HepG2 (cell line): ENCODE data around the gene STIM2. TPM values are rescaled to one million over a fixed set of nuclear protein-coding genes. Genes with fewer than 3 reads are reported as not detected.
A peak's percentile ranks its signal among the peaks of the same experiment; 100 is the strongest.

Experiments
- ATAC-seq: fragments of 200-7000 bp; cut with Tn5 transposase; 3 replicates; pipeline ENCODE4 v1.9.1; 2020; ENCODE audit warnings: mild to moderate bottlenecking, moderate library complexity
- BruUV-seq: library from RNA; stranded (reverse); fragments of 400-500 nt; replicated peaks from 2 replicates; lab custom pipeline; 2021; lab: Mats Ljungman, UMichigan
- CTCF ChIA-PET: fragments of 300-600 bp; formaldehyde crosslinking; extraction: SDS; loops from one replicate; lab custom pipeline; 2021; ENCODE audit warnings: low total read pairs, inconsistent platforms, low intra/inter-chr PET ratio; lab: Yijun Ruan, JAX
- POLR2A ChIA-PET: fragments of 350-600 bp; sonication (Branson Sonifier 250); formaldehyde crosslinking; loops from one replicate; lab custom pipeline; 2020; ENCODE audit warnings: antibody characterized with exemption, inconsistent platforms; lab: Yijun Ruan, JAX
- DNase-seq: peaks from one replicate; pipeline ENCODE4 v3.0.0-alpha.2; 2015; ENCODE audit warnings: low spot score
- FAIRE-seq: peaks from 3 replicates; lab custom pipeline; 2011; peaks lifted over from hg19 to GRCh38; lab: Jason Lieb, UNC
- H2AFZ ChIP-seq: one replicate; pipeline ENCODE4 v1.6.1; 2011; ENCODE audit warnings: low read length, inconsistent platforms
- H3K27ac ChIP-seq: fragments of 300-600 bp; 3 replicates; pipeline ENCODE4 v1.8.0; 2011; ENCODE audit warnings: mixed run types, mild to moderate bottlenecking, mixed read lengths, low read length, inconsistent platforms; ENCODE audit not compliant: insufficient read depth; ENCODE audit errors: extremely low read length
- H3K27me3 ChIP-seq, 2 experiments: fragments of 200-600 bp in 1 of 2; 2 replicates in 1 of 2; 3 replicates in 1 of 2; pipeline versions ENCODE4 v1.6.0 to v1.8.0; 2011; ENCODE audit warnings: low read length in 2 of 2, mild to moderate bottlenecking in 2 of 2, moderate library complexity in 2 of 2, inconsistent platforms in 1 of 2; ENCODE audit not compliant: insufficient read depth in 2 of 2, control insufficient read depth in 1 of 2
- H3K36me3 ChIP-seq, 2 experiments: fragments of 200-600 bp in 1 of 2; replicated peaks in 1 of 2; 2 replicates in 1 of 2; 3 replicates in 1 of 2; pipeline versions ENCODE4 v1.5.1 to v1.8.0; 2011; ENCODE audit warnings: low read length in 2 of 2, inconsistent platforms in 1 of 2; ENCODE audit not compliant: insufficient read depth in 2 of 2, control insufficient read depth in 1 of 2
- H3K4me1 ChIP-seq: 2 replicates; pipeline ENCODE4 v1.5.1; 2012; ENCODE audit warnings: low read length, inconsistent platforms; ENCODE audit not compliant: insufficient read depth
- H3K4me2 ChIP-seq: 2 replicates; pipeline ENCODE4 v1.6.0; 2011; ENCODE audit warnings: low read depth, low read length, inconsistent platforms
- H3K4me3 ChIP-seq, 3 experiments: fragments of 200-600 bp in 1 of 3; sonication (generic), shearing (Covaris generic) in 1 of 3; replicated peaks in 1 of 3; 2 replicates each; pipeline ENCODE4 v1.5.1; 2011 to 2016; ENCODE audit warnings: low read length in 3 of 3, inconsistent platforms in 2 of 3, low read depth in 2 of 3, mild to moderate bottlenecking in 2 of 3, control low read depth in 1 of 3, mixed read lengths in 1 of 3; ENCODE audit not compliant: insufficient read depth in 1 of 3
- H3K79me2 ChIP-seq: one replicate; pipeline ENCODE4 v1.6.1; 2011; ENCODE audit warnings: low read length, inconsistent platforms; ENCODE audit not compliant: insufficient read depth
- H3K9ac ChIP-seq: 2 replicates; pipeline ENCODE4 v1.6.0; 2011; ENCODE audit warnings: mild to moderate bottlenecking, low read depth, low read length, inconsistent platforms; ENCODE audit not compliant: insufficient read depth
- H3K9me3 ChIP-seq: 2 replicates; pipeline ENCODE4 v1.5.1; 2012; ENCODE audit warnings: mild to moderate bottlenecking, low read length
- H4K20me1 ChIP-seq: 2 replicates; pipeline ENCODE4 v1.6.0; 2011; ENCODE audit warnings: inconsistent platforms, mild to moderate bottlenecking, low read length, moderate library complexity; ENCODE audit not compliant: insufficient read depth
- ATF7 ChIP-seq, 2 experiments: fragments of 450-650 bp in 1 of 2; sonication (generic) in 1 of 2; formaldehyde crosslinking in 1 of 2; IDR thresholded peaks; 2 replicates each; pipeline versions ENCODE4 v1.4.0 to v1.6.1; 2016 to 2020; ENCODE audit warnings: antibody characterized with exemption in 1 of 2, mild to moderate bottlenecking in 1 of 2, missing genetic modification reagents in 1 of 2
- HHEX ChIP-seq: IDR thresholded peaks from 2 replicates; pipeline ENCODE4 v1.6.1; 2016; ENCODE audit warnings: control low read depth
- MBNL3 ChIP-seq: fragments of 250-450 bp; sonication (Bioruptor Pico); conservative IDR thresholded peaks from 2 replicates; pipeline ENCODE4 v1.8.0; 2022; ENCODE audit warnings: mild to moderate bottlenecking, inconsistent platforms
- ONECUT2 ChIP-seq: sonication (generic); formaldehyde crosslinking; IDR thresholded peaks from 2 replicates; pipeline ENCODE4 v1.4.0; 2020; ENCODE audit warnings: missing genetic modification reagents
- TCF7L2 ChIP-seq: IDR thresholded peaks from 2 replicates; pipeline ENCODE4 v1.6.1; 2011; ENCODE audit warnings: mild to moderate bottlenecking, low read depth, low read length, moderate library complexity
- TSC22D2 ChIP-seq: sonication (generic); formaldehyde crosslinking; IDR thresholded peaks from 2 replicates; pipeline ENCODE4 v1.5.1; 2020; ENCODE audit warnings: missing genetic modification reagents, mild to moderate bottlenecking, borderline replicate concordance
- ZNF337 ChIP-seq: sonication (generic); formaldehyde crosslinking; IDR thresholded peaks from 2 replicates; pipeline ENCODE4 v1.5.1; 2020; ENCODE audit warnings: missing genetic modification reagents, low read depth, mild to moderate bottlenecking, borderline replicate concordance
- ZNF468 ChIP-seq: sonication (generic); formaldehyde crosslinking; IDR thresholded peaks from 2 replicates; pipeline ENCODE4 v1.8.0; 2022; ENCODE audit warnings: mild to moderate bottlenecking, moderate library complexity, missing genetic modification reagents
- ZNF572 ChIP-seq: sonication (generic); formaldehyde crosslinking; IDR thresholded peaks from 2 replicates; pipeline ENCODE4 v1.5.1; 2020; ENCODE audit warnings: mild to moderate bottlenecking, missing genetic modification reagents
- ZNF879 ChIP-seq: sonication (generic); formaldehyde crosslinking; IDR thresholded peaks from 2 replicates; pipeline ENCODE4 v1.8.1; 2023; ENCODE audit warnings: missing genetic modification reagents
- WGBS: methylation state at CpG from one replicate; pipeline ENCODE4 v1.1.6; 2017; ENCODE audit warnings: low lambda C conversion rate; 5-methylcytosine and 5-hydroxymethylcytosine counted together
- in situ Hi-C: cut with HindIII; loops from 2 replicates; pipeline ENCODE4 v1.10.0; 2017; ENCODE audit warnings: low pct_unique_long_range_greater_than_20kb; ENCODE audit not compliant: extremely low pct_ligation_motif_present
- intact Hi-C: fragments of 100-400 bp; cut with micrococcal nuclease; formaldehyde crosslinking; loops from one replicate; pipeline ENCODE4 v1.10.0; 2022; ENCODE audit not compliant: unreplicated experiment
- polyA plus RNA-seq, 8 experiments: library from polyadenylated mRNA; depleted of rRNA in 3 of 8; stranded (reverse) in 7 of 8; unstranded in 1 of 8; fragments of >200 nt; fragmentation: Illumina TruSeq in 4 of 8; extraction: Trizol in 4 of 8; gene quantifications; 2 replicates each; pipeline versions ENCODE4 v1.2.1 to v1.2.3, GENCODE V29; 2011 to 2016; ENCODE audit warnings: low read depth in 4 of 8, missing spikeins in 1 of 8, mixed read lengths in 1 of 8; ENCODE audit not compliant: insufficient read depth in 1 of 8
- total RNA-seq, 5 experiments: library from RNA; depleted of rRNA; stranded (reverse); fragments of >200 nt; fragmentation: Illumina TruSeq; extraction: Trizol; gene quantifications; 2 replicates each; pipeline ENCODE4 v1.2.3, GENCODE V29; 2016; ENCODE audit warnings: low read depth in 1 of 5
- TF ChIP-seq, protein P1 (sequence below): sonication (generic); formaldehyde crosslinking; IDR thresholded peaks from 2 replicates; pipeline ENCODE4 v1.4.0; 2020; ENCODE audit warnings: missing genetic modification reagents
- TF ChIP-seq, protein P2 (sequence below): sonication (generic); formaldehyde crosslinking; IDR thresholded peaks from 2 replicates; pipeline ENCODE4 v1.5.1; 2020; ENCODE audit warnings: missing genetic modification reagents, mild to moderate bottlenecking, borderline replicate concordance
- TF ChIP-seq, protein P3 (sequence below): sonication (generic); formaldehyde crosslinking; IDR thresholded peaks from 2 replicates; pipeline ENCODE4 v1.4.0; 2020; ENCODE audit warnings: low read depth, missing genetic modification reagents

The STIM2 gene
- total and polyA plus RNA-seq, 2 of the 13 experiments (the other 11 are each of a cell fraction or from before 2014, with no cell fraction given), result 19.3 to 19.4 TPM

DNA sequence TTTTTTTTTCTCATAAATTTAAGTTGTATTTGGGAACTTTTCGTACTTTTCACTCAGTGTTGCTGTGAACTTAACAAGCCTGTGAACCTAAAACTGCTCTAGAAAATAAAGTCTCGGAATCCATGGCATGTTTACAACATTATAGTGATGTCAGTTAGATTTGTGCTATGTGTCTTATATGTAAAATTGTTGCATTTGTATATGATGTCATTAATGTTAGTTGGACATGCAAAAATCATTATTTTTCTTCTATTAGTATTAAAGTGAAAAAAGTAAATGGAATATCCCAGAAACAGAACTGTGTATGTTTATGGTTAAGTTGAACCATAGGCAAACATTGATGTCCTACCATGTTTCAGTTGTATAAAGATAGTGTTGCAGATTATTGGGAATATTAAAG is 85.2 kb downstream of the STIM2 start:
- Histone ChIP-seq H3K4me1 (no peaks in the 10 kb centered on the region), H3K27ac (no peak overlapping the region), H3K9ac (no peak overlapping the region), H3K27me3 (no peaks in the 10 kb centered on the region), H2AFZ (no peak overlapping the region), H3K79me2 (no peaks in the 10 kb centered on the region), H4K20me1 (no peaks in the 10 kb centered on the region), H3K9me3 (no peaks in the 10 kb centered on the region), H3K4me3 (no peak overlapping the region), H3K4me2 (no peak overlapping the region), H3K36me3 (no peaks in the 10 kb centered on the region)
- DNase-seq, result no peak
- in situ Hi-C loops (no loop called here), intact Hi-C loops (no loop called here)
- BruUV-seq, result no TSS peak
- CTCF ChIA-PET, result no interaction called here
- no peak for ATAC-seq
- WGBS, result 99% methylated on average over 2 of the region's 2 CpGs
- FAIRE-seq, result no peak
- TF ChIP-seq ATF7 (IDR thresholded peaks at IDR 0.05), result peak; percentile 53
- no peak for TF ChIP-seq ATF7 (CRISPR knock-in tag; IDR thresholded peaks at IDR 0.05)
- TF ChIP-seq MBNL3, result no peak
- POLR2A ChIA-PET, result no interaction called here

DNA sequence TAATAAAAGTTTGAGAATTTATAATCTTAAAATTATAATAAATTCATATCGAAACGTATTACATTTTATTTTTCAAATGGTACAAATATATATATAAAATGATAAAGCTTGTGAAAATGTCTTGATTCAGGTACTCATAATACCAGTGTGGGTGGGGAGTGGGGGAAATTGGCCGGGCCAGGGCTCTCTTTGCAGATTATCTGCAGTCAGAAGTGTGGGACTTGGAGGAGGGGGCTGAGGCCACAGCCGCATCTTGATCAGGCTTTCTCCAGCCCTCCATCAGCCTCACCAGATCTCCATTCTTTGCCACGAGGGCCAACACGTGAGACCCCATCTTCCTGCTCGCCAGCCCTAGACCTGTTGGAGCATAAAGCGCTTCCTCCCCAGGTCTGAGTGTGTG is 86.7 kb downstream of the STIM2 start:
- Histone ChIP-seq H3K9ac (no peak overlapping the region), H3K4me2 (no peak overlapping the region), H3K4me1 (no peaks in the 10 kb centered on the region), H3K9me3 (no peaks in the 10 kb centered on the region), H3K79me2 (no peaks in the 10 kb centered on the region), H3K27me3 (no peaks in the 10 kb centered on the region), H2AFZ (no peak overlapping the region), H3K4me3 (no peak overlapping the region), H3K36me3 (no peaks in the 10 kb centered on the region), H4K20me1 (no peaks in the 10 kb centered on the region), H3K27ac (no peak overlapping the region)
- intact Hi-C loops, result no loop called here
- no peak for ATAC-seq
- in situ Hi-C loops, result no loop called here
- BruUV-seq, result no TSS peak
- FAIRE-seq, result no peak
- CTCF ChIA-PET, result no interaction called here
- WGBS, result 90% methylated on average over 6 of the region's 8 CpGs
- POLR2A ChIA-PET, result no interaction called here
- no peak for DNase-seq
- TF ChIP-seq ZNF468 (CRISPR knock-in tag) (no peak), TSC22D2 (CRISPR knock-in tag) (no peak), ZNF337 (CRISPR knock-in tag) (no peak), ZNF879 (CRISPR knock-in tag) (no peak), ZNF572 (no peak), TCF7L2 (no peak), ONECUT2 (CRISPR knock-in tag) (no peak), HHEX (CRISPR knock-in tag) (no peak)
- TF ChIP-seq, protein P1, sequence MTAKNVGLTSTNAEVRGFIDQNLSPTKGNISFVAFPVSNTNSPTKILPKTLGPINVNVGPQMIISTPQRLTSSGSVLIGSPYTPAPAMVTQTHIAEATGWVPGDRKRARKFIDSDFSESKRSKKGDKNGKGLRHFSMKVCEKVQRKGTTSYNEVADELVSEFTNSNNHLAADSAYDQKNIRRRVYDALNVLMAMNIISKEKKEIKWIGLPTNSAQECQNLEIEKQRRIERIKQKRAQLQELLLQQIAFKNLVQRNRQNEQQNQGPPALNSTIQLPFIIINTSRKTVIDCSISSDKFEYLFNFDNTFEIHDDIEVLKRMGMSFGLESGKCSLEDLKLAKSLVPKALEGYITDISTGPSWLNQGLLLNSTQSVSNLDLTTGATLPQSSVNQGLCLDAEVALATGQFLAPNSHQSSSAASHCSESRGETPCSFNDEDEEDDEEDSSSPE (CRISPR knock-in tag), result no peak
- TF ChIP-seq, protein P2, sequence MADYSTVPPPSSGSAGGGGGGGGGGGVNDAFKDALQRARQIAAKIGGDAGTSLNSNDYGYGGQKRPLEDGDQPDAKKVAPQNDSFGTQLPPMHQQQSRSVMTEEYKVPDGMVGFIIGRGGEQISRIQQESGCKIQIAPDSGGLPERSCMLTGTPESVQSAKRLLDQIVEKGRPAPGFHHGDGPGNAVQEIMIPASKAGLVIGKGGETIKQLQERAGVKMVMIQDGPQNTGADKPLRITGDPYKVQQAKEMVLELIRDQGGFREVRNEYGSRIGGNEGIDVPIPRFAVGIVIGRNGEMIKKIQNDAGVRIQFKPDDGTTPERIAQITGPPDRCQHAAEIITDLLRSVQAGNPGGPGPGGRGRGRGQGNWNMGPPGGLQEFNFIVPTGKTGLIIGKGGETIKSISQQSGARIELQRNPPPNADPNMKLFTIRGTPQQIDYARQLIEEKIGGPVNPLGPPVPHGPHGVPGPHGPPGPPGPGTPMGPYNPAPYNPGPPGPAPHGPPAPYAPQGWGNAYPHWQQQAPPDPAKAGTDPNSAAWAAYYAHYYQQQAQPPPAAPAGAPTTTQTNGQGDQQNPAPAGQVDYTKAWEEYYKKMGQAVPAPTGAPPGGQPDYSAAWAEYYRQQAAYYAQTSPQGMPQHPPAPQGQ, result no peak
- TF ChIP-seq, protein P3, sequence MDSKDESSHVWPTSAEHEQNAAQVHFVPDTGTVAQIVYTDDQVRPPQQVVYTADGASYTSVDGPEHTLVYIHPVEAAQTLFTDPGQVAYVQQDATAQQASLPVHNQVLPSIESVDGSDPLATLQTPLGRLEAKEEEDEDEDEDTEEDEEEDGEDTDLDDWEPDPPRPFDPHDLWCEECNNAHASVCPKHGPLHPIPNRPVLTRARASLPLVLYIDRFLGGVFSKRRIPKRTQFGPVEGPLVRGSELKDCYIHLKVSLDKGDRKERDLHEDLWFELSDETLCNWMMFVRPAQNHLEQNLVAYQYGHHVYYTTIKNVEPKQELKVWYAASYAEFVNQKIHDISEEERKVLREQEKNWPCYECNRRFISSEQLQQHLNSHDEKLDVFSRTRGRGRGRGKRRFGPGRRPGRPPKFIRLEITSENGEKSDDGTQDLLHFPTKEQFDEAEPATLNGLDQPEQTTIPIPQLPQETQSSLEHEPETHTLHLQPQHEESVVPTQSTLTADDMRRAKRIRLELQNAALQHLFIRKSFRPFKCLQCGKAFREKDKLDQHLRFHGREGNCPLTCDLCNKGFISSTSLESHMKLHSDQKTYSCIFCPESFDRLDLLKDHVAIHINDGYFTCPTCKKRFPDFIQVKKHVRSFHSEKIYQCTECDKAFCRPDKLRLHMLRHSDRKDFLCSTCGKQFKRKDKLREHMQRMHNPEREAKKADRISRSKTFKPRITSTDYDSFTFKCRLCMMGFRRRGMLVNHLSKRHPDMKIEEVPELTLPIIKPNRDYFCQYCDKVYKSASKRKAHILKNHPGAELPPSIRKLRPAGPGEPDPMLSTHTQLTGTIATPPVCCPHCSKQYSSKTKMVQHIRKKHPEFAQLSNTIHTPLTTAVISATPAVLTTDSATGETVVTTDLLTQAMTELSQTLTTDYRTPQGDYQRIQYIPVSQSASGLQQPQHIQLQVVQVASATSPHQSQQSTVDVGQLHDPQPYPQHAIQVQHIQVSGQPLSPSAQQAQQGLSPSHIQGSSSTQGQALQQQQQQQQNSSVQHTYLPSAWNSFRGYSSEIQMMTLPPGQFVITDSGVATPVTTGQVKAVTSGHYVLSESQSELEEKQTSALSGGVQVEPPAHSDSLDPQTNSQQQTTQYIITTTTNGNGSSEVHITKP (CRISPR knock-in tag), result no peak
